ENCODE measurements around the gene PARP15. TPM values are rescaled to one million over a fixed set of nuclear protein-coding genes. Genes with fewer than 3 reads are reported as not detected.

Gene PARP15
- total RNA-seq: under 1 TPM in 1 of 2 donors, not detected in 1; 0.52 TPM

- 16 to 41% methylated on average over 21 to 40 of the region's 40 CpGs for WGBS, 2 donors
- H3K27me3 ChIP-seq: no peaks in the 10 kb centered on the region
- no peak for ATAC-seq
- H3K4me3 ChIP-seq: no peak within 1 kb of the TSS
- H3K4me1 ChIP-seq: peaks cover 12% of the 10 kb centered on the region
- H3K27ac ChIP-seq: no peak within 1 kb of the TSS
- peaks cover 0 to 6% (median 0%) of the 10 kb centered on the region in 3 donors for H3K9me3 ChIP-seq
- DNase-seq: peak in 1 of 4 donors; percentile 4
- H3K36me3 ChIP-seq (replicated peaks in 1 of 2; ENCODE audit: insufficient read depth in 1 of 2, low read depth in 2 of 2): no peaks in the 10 kb centered on the region
- TF ChIP-seq POLR2A (IDR thresholded peaks at IDR 0.05): no peak
- no peak for TF ChIP-seq CTCF (IDR thresholded peaks at IDR 0.05)
- intact Hi-C loops (cut with DNase I): no loop called here
These were observed at the start of gene PARP15 for GRCh38 chr3:122577409-122578031. Gene PARP15 (plus strand): TSS chr3:122577650. CDS start chr3:122577668, 18 bp downstream.

GRCh38 chr3:122530164-122530563, 47.3 kb upstream of the PARP15 start:
- no peak overlapping the region for H3K4me3 ChIP-seq
- no peak for DNase-seq

GRCh38 chr3:122533480-122533879, 44.0 kb upstream of the PARP15 start:
- intact Hi-C loops (cut with DNase I): no loop called here
- TF ChIP-seq CTCF (IDR thresholded peaks at IDR 0.05): no peak
- TF ChIP-seq POLR2A (IDR thresholded peaks at IDR 0.05): no peak
- Histone ChIP-seq H3K36me3 (replicated peaks in 1 of 2; ENCODE audit: insufficient read depth in 1 of 2, low read depth in 2 of 2) (peaks cover 0 to 40% of the 10 kb centered on the region in 2 donors), H3K27me3 (no peaks in the 10 kb centered on the region), H3K27ac (no peak overlapping the region), H3K4me1 (no peaks in the 10 kb centered on the region), H3K9me3 (no peaks in the 10 kb centered on the region), H3K4me3 (no peak overlapping the region)
- 77 to 80% methylated on average over 2 of the region's 2 CpGs for WGBS, 2 donors
- DNase-seq (no peak), ATAC-seq (no peak)

More at GRCh38 chr3:122530164-122530563, 47.3 kb upstream of the PARP15 start:
- Histone ChIP-seq H3K36me3 (replicated peaks in 1 of 2; ENCODE audit: insufficient read depth in 1 of 2, low read depth in 2 of 2) (peaks cover 0 to 35% of the 10 kb centered on the region in 2 donors), H3K27ac (no peak overlapping the region), H3K27me3 (no peaks in the 10 kb centered on the region), H3K9me3 (no peaks in the 10 kb centered on the region), H3K4me1 (no peaks in the 10 kb centered on the region)
- intact Hi-C loops (cut with DNase I): no loop called here
- 71 to 87% methylated on average over 2 of the region's 2 CpGs for WGBS, 2 donors
- TF ChIP-seq CTCF (IDR thresholded peaks at IDR 0.05) (no peak), POLR2A (IDR thresholded peaks at IDR 0.05) (no peak)
- ATAC-seq: no peak

GRCh38 chr3:122533931-122534334, 43.5 kb upstream of the PARP15 start:
- Histone ChIP-seq H3K9me3 (no peaks in the 10 kb centered on the region), H3K27me3 (no peaks in the 10 kb centered on the region), H3K27ac (no peak overlapping the region), H3K4me3 (no peak overlapping the region), H3K36me3 (replicated peaks in 1 of 2; ENCODE audit: insufficient read depth in 1 of 2, low read depth in 2 of 2) (peaks cover 0 to 41% of the 10 kb centered on the region in 2 donors), H3K4me1 (no peaks in the 10 kb centered on the region)
- WGBS, 2 donors: 59 to 69% methylated on average over 1 of the region's 1 CpG
- intact Hi-C loops (cut with DNase I): no loop called here
- DNase-seq (no peak), ATAC-seq (no peak)
- TF ChIP-seq POLR2A (IDR thresholded peaks at IDR 0.05) (no peak), CTCF (IDR thresholded peaks at IDR 0.05) (no peak)
